HEK293T (cell line): ENCODE data around the gene MT3.
"Not testable (repeated sequence)": the region's sequence is repeated elsewhere in the genome, so short reads cannot be mapped to it uniquely, and the experiment has no call there.

Source experiments
- CTCF ChIA-PET: fragments of 350-600 bp; formaldehyde crosslinking; extraction: SDS; loops from one replicate; lab custom pipeline; 2021; ENCODE audit warnings: antibody characterized with exemption, inconsistent platforms; lab: Yijun Ruan, JAX
- POLR2A ChIA-PET: fragments of 350-600 bp; formaldehyde crosslinking; extraction: SDS; loops from one replicate; lab custom pipeline; 2020; ENCODE audit warnings: antibody characterized with exemption, inconsistent platforms; lab: Yijun Ruan, JAX
- DNase-seq: peaks from one replicate; pipeline ENCODE4 v3.0.0; 2012; ENCODE audit warnings: mixed read lengths; ENCODE audit errors: extremely low spot score
- ARNT ChIP-seq: fragments of 450-650 bp; IDR thresholded peaks from 2 replicates; pipeline ENCODE4 v1.6.1; 2017; ENCODE audit warnings: mild to moderate bottlenecking
- BHLHE40 ChIP-seq: fragments of 450-650 bp; IDR thresholded peaks from 2 replicates; pipeline ENCODE4 v1.6.1; 2016; ENCODE audit warnings: mild to moderate bottlenecking, moderate library complexity, borderline replicate concordance
- CTBP1 ChIP-seq: fragments of 450-650 bp; IDR thresholded peaks from 2 replicates; pipeline ENCODE4 v1.6.1; 2016; ENCODE audit warnings: borderline replicate concordance
- ELF4 ChIP-seq: fragments of 450-650 bp; IDR thresholded peaks from 2 replicates; pipeline ENCODE4 v1.6.1; 2017; ENCODE audit warnings: antibody characterized with exemption
- FOXA1 ChIP-seq: fragments of 450-650 bp; IDR thresholded peaks from 2 replicates; pipeline ENCODE4 v1.6.1; 2016; ENCODE audit warnings: mild to moderate bottlenecking
- FOXK2 ChIP-seq: fragments of 450-650 bp; IDR thresholded peaks from 2 replicates; pipeline ENCODE4 v1.6.1; 2016; ENCODE audit warnings: mild to moderate bottlenecking
- FOXM1 ChIP-seq: fragments of 450-650 bp; IDR thresholded peaks from 2 replicates; pipeline ENCODE4 v1.6.1; 2017; ENCODE audit warnings: mild to moderate bottlenecking, borderline replicate concordance
- HDGF ChIP-seq: fragments of 450-650 bp; IDR thresholded peaks from 2 replicates; pipeline ENCODE4 v1.6.1; 2017; ENCODE audit warnings: antibody characterized with exemption, borderline replicate concordance
- L3MBTL2 ChIP-seq: fragments of 450-650 bp; conservative IDR thresholded peaks from 2 replicates; pipeline ENCODE4 v1.6.1; 2016; ENCODE audit warnings: mild to moderate bottlenecking
- LEF1 ChIP-seq: fragments of 450-650 bp; IDR thresholded peaks from 2 replicates; pipeline ENCODE4 v1.6.1; 2017; ENCODE audit warnings: mild to moderate bottlenecking, borderline replicate concordance
- NFRKB ChIP-seq: fragments of 450-650 bp; IDR thresholded peaks from 2 replicates; pipeline ENCODE4 v1.6.1; 2016; ENCODE audit warnings: mild to moderate bottlenecking, moderate library complexity
- PKNOX1 ChIP-seq: fragments of 450-650 bp; IDR thresholded peaks from 2 replicates; pipeline ENCODE4 v1.6.1; 2016
- SP1 ChIP-seq: fragments of 450-650 bp; IDR thresholded peaks from 2 replicates; pipeline ENCODE4 v1.6.1; 2017
- SUZ12 ChIP-seq: fragments of 450-650 bp; IDR thresholded peaks from 2 replicates; pipeline ENCODE4 v1.6.1; 2016; ENCODE audit warnings: mild to moderate bottlenecking
- TARDBP ChIP-seq: fragments of 450-650 bp; IDR thresholded peaks from 2 replicates; pipeline ENCODE4 v1.6.1; 2016
- ZNF384 ChIP-seq: fragments of 450-650 bp; IDR thresholded peaks from 2 replicates; pipeline ENCODE4 v1.6.1; 2016

The MT3 gene

GRCh38 chr16:56574625-56575024 is 14.7 kb upstream of the MT3 start:
- no peak for DNase-seq
- POLR2A ChIA-PET: no interaction called here
- TF ChIP-seq FOXA1 (no peak), CTBP1 (no peak), PKNOX1 (no peak), FOXK2 (no peak)
- CTCF ChIA-PET: no interaction called here

GRCh38 chr16:56576585-56577299 is 12.6 kb upstream of the MT3 start:
- peak; percentile 76 for DNase-seq
- ChIA-PET CTCF (interaction anchor here (0.6 to 2.3 kb wide), 8 partner anchors 24 to 275 kb away, joined by 3 to 14 read pairs (median 3); no protein-coding TSS in a partner anchor), POLR2A (interaction anchor here (1.7 kb wide), 1 partner anchor 126 kb away, joined by 3 read pairs; the partner anchor contains the start of genes NUDT21 and OGFOD1)
- no peak for TF ChIP-seq NFRKB
- no peak for TF ChIP-seq FOXA1
- TF ChIP-seq ARNT: no peak
- no peak for TF ChIP-seq CTBP1
- no peak for TF ChIP-seq BHLHE40
- TF ChIP-seq HDGF: no peak
- no peak for TF ChIP-seq L3MBTL2
- no peak for TF ChIP-seq FOXM1
- TF ChIP-seq ZNF384: no peak
- no peak for TF ChIP-seq LEF1
- no peak for TF ChIP-seq SP1
- TF ChIP-seq PKNOX1: no peak
- TF ChIP-seq TARDBP: no peak
- TF ChIP-seq ELF4: no peak
- TF ChIP-seq SUZ12: no peak

GRCh38 chr16:56577300-56577625 is 12.1 kb upstream of the MT3 start:
- CTCF ChIA-PET: interaction anchor here (0.6 to 2.3 kb wide), 5 partner anchors 24 to 200 kb away, joined by 3 to 14 read pairs (median 4); no protein-coding TSS in a partner anchor
- DNase-seq: no peak
- TF ChIP-seq ARNT (no peak), NFRKB (no peak), LEF1 (no peak), FOXA1 (no peak), FOXM1 (no peak), SP1 (no peak), L3MBTL2 (no peak), CTBP1 (no peak), SUZ12 (no peak), HDGF (no peak), ZNF384 (no peak), PKNOX1 (no peak), FOXK2 (no peak), BHLHE40 (no peak)
- POLR2A ChIA-PET: interaction anchor here (1.7 kb wide), 1 partner anchor 126 kb away, joined by 3 read pairs; the partner anchor contains the start of genes NUDT21 and OGFOD1

GRCh38 chr16:56580391-56581048 is 8.8 kb upstream of the MT3 start:
- POLR2A ChIA-PET: no interaction called here
- no peak for DNase-seq
- CTCF ChIA-PET: no interaction called here
- TF ChIP-seq FOXA1 (no peak), PKNOX1 (no peak), SUZ12 (no peak), ZNF384 (no peak), FOXK2 (no peak), BHLHE40 (no peak)

GRCh38 chr16:56582911-56583310 is 6.4 kb upstream of the MT3 start:
- CTCF ChIA-PET, DNase-seq: not testable (repeated sequence)
- POLR2A ChIA-PET: interaction anchor here (0.7 kb wide), 1 partner anchor 132 kb away, joined by 3 read pairs; the partner anchor contains the start of genes NUDT21 and OGFOD1
